Mesenteric fat pad (tissue), 1 donor: ENCODE results near the gene KCNF1. TPM values are rescaled to one million over a fixed set of nuclear protein-coding genes. Genes with fewer than 3 reads are reported as not detected.
"Not testable (repeated sequence)": the region's sequence is repeated elsewhere in the genome, so short reads cannot be mapped to it uniquely, and the experiment has no call there.

ENCODE experiments used
- DNase-seq: peaks from one replicate; pipeline ENCODE4 v3.0.0-alpha.2; 2020; ENCODE audit warnings: low spot score
- total RNA-seq: library from RNA; stranded (reverse); fragmentation: NEBNext Ultra II Directional; extraction: Animal tissue kit (Norgen Biotek cat#: 25700); gene quantifications from one replicate; pipeline ENCODE4 v1.2.1, GENCODE V29; 2021
- donor health status: DM: yes; HTN: yes; CAD: no.

The KCNF1 gene
- total RNA-seq, 1 donor from 2014 or later = 0.13 TPM

GRCh38 chr2:10935953-10936942 lies 24.5 kb downstream of the KCNF1 start:
- no peak for DNase-seq

- no peak for DNase-seq
Observed at GRCh38 chr2:10939058-10939457, 27.3 kb downstream of the KCNF1 start.

- DNase-seq = no peak
Observed at GRCh38 chr2:10940596-10940995, 28.9 kb downstream of the KCNF1 start.

GRCh38 chr2:10941383-10941782 lies 29.6 kb downstream of the KCNF1 start:
- DNase-seq = no peak

GRCh38 chr2:10944799-10945198 lies 33.1 kb downstream of the KCNF1 start:
- DNase-seq = no peak

- no peak for DNase-seq
Observed at GRCh38 chr2:10946394-10946793, 34.7 kb downstream of the KCNF1 start.

- DNase-seq = no peak
Observed at GRCh38 chr2:10947005-10947440, 35.3 kb downstream of the KCNF1 start.

- DNase-seq = no peak
Observed at GRCh38 chr2:10947446-10948187, 35.9 kb downstream of the KCNF1 start.

GRCh38 chr2:10948188-10948564 lies 36.4 kb downstream of the KCNF1 start:
- DNase-seq = no peak

GRCh38 chr2:10948606-10949230 lies 37.0 kb downstream of the KCNF1 start:
- no peak for DNase-seq

- peak; percentile 43 for DNase-seq
Observed at GRCh38 chr2:10949835-10950234, 38.1 kb downstream of the KCNF1 start.

- peak; percentile 59 for DNase-seq
Observed at GRCh38 chr2:10951558-10952414, 40.1 kb downstream of the KCNF1 start.

GRCh38 chr2:10954416-10954815 lies 42.7 kb downstream of the KCNF1 start:
- peak; percentile 47 for DNase-seq

GRCh38 chr2:10954856-10955818 lies 43.4 kb downstream of the KCNF1 start:
- peak; percentile 73 for DNase-seq

GRCh38 chr2:10956006-10956790 lies 44.5 kb downstream of the KCNF1 start:
- peak; percentile 28 for DNase-seq

GRCh38 chr2:10957391-10957790 lies 45.7 kb downstream of the KCNF1 start:
- no peak for DNase-seq

- DNase-seq = not testable (repeated sequence)
Observed at GRCh38 chr2:10958452-10958851, 46.7 kb downstream of the KCNF1 start.

- no peak for DNase-seq
Observed at GRCh38 chr2:10960606-10961489, 49.1 kb downstream of the KCNF1 start.
